PC-9 (cell line): ENCODE measurements around the gene B3GLCT. TPM values are rescaled to one million over a fixed set of nuclear protein-coding genes. Genes with fewer than 3 reads are reported as not detected.
"Not testable (repeated sequence)": the region's sequence is repeated elsewhere in the genome, so short reads cannot be mapped to it uniquely, and the experiment has no call there.

Experiments
- BruUV-seq: library from RNA; stranded (reverse); fragments of 400-500 nt; replicated peaks from 2 replicates; lab custom pipeline; 2021; lab: Mats Ljungman, UMichigan
- CTCF ChIA-PET: fragments of 300-600 bp; sonication (Branson Sonifier 250); formaldehyde crosslinking; loops from one replicate; lab custom pipeline; 2022; ENCODE audit warnings: antibody characterized with exemption; lab: Charles Lee
- POLR2A ChIA-PET: fragments of 300-600 bp; sonication (Branson Sonifier 250); formaldehyde crosslinking; loops from one replicate; lab custom pipeline; 2022; ENCODE audit warnings: antibody characterized with exemption; ENCODE audit not compliant: unreplicated experiment; lab: Charles Lee
- DNase-seq, 2 experiments: peaks; one replicate each; pipeline versions ENCODE4 v3.0.0 to v3.0.0-alpha.2; 2015 to 2022; ENCODE audit warnings: mixed read lengths in 1 of 2
- H2AFZ ChIP-seq: fragments of 200-600 bp; sonication (generic); 2 replicates; pipeline ENCODE4 v1.8.1; 2017; ENCODE audit warnings: antibody characterized with exemption
- H3F3A ChIP-seq: fragments of 200-600 bp; sonication (generic); 2 replicates; pipeline ENCODE4 v1.8.1; 2017; ENCODE audit warnings: antibody characterized with exemption, mild to moderate bottlenecking, low read depth; ENCODE audit not compliant: insufficient read depth
- H3K27ac ChIP-seq: fragments of 200-600 bp; sonication (generic); 2 replicates; pipeline ENCODE4 v1.6.1; 2016; ENCODE audit warnings: mixed run types
- H3K27me3 ChIP-seq: fragments of 200-600 bp; sonication (generic); 2 replicates; pipeline ENCODE4 v1.6.1; 2016; ENCODE audit warnings: low read depth, mixed run types; ENCODE audit not compliant: insufficient read depth
- H3K36me3 ChIP-seq: fragments of 200-600 bp; sonication (generic); 2 replicates; pipeline ENCODE4 v1.6.1; 2016; ENCODE audit warnings: low read depth, mixed run types
- H3K4me1 ChIP-seq: fragments of 200-600 bp; sonication (generic); replicated peaks from 2 replicates; pipeline ENCODE4 v1.6.1; 2016; ENCODE audit warnings: mixed run types; ENCODE audit not compliant: insufficient read depth
- H3K4me2 ChIP-seq: fragments of 200-600 bp; sonication (generic); 2 replicates; pipeline ENCODE4 v1.6.1; 2017; ENCODE audit warnings: mixed run types
- H3K4me3 ChIP-seq: fragments of 200-600 bp; sonication (generic); 2 replicates; pipeline ENCODE4 v1.6.1; 2016; ENCODE audit warnings: mixed run types
- H3K79me2 ChIP-seq: fragments of 200-600 bp; sonication (generic); 2 replicates; pipeline ENCODE4 v1.6.1; 2017; ENCODE audit warnings: low read depth, mixed run types
- H3K9me2 ChIP-seq: fragments of 200-600 bp; sonication (generic); 2 replicates; pipeline ENCODE4 v1.8.1; 2017; ENCODE audit warnings: mild to moderate bottlenecking; ENCODE audit not compliant: insufficient read depth
- H3K9me3 ChIP-seq: fragments of 200-600 bp; sonication (generic); 2 replicates; pipeline ENCODE4 v1.8.1; 2016; ENCODE audit warnings: low read depth; ENCODE audit not compliant: insufficient read depth
- H4K20me1 ChIP-seq: fragments of 200-600 bp; sonication (generic); 2 replicates; pipeline ENCODE4 v1.8.1; 2017; ENCODE audit not compliant: insufficient read depth
- CTCF ChIP-seq: fragments of 200-600 bp; sonication (generic); conservative IDR thresholded peaks from 2 replicates; pipeline ENCODE4 v1.6.1; 2017; ENCODE audit warnings: mixed run types, antibody characterized with exemption, mild to moderate bottlenecking, moderate library complexity
- EZH2 ChIP-seq: fragments of 200-600 bp; sonication (generic); IDR thresholded peaks from 2 replicates; pipeline ENCODE4 v1.8.0; 2017; ENCODE audit warnings: antibody characterized with exemption, low read depth
- intact Hi-C: fragments of 100-400 bp; cut with micrococcal nuclease; formaldehyde crosslinking; loops from one replicate; pipeline ENCODE4 v1.10.0; 2022; ENCODE audit not compliant: unreplicated experiment
- total RNA-seq: library from RNA; stranded (reverse); gene quantifications from 2 replicates; pipeline ENCODE4 v1.2.3, GENCODE V29; 2021

The B3GLCT gene
- total RNA-seq, 1 experiment from 2014 or later = 5.4 TPM

GRCh38 chr13:31214435-31214834 lies 14.7 kb downstream of the B3GLCT start:
- no peaks in the 10 kb centered on the region for H3K36me3 ChIP-seq
- no peak overlapping the region for H2AFZ ChIP-seq
- BruUV-seq = no TSS peak
- TF ChIP-seq EZH2 (no peak), CTCF (no peak)
- DNase-seq = no peak
- no peaks in the 10 kb centered on the region for H3K79me2 ChIP-seq
- no peak overlapping the region for H3K4me2 ChIP-seq
- POLR2A ChIA-PET = no interaction called here
- intact Hi-C loops = no loop called here
- no peaks in the 10 kb centered on the region for H3K9me3 ChIP-seq
- H3K9me2 ChIP-seq = no peaks in the 10 kb centered on the region
- H3K4me3 ChIP-seq = no peak overlapping the region
- no peaks in the 10 kb centered on the region for H3K27me3 ChIP-seq
- CTCF ChIA-PET = interaction anchor here (0.6 kb wide), 1 partner anchor 96 kb away, joined by 3 read pairs; no protein-coding TSS in a partner anchor
- H3K27ac ChIP-seq = no peak overlapping the region
- H4K20me1 ChIP-seq = no peaks in the 10 kb centered on the region
- no peaks in the 10 kb centered on the region for H3F3A ChIP-seq
- no peaks in the 10 kb centered on the region for H3K4me1 ChIP-seq

- POLR2A ChIA-PET, H3K79me2 ChIP-seq, H3K9me2 ChIP-seq, H3K4me3 ChIP-seq, H3F3A ChIP-seq, BruUV-seq, H2AFZ ChIP-seq, H3K4me2 ChIP-seq, DNase-seq, CTCF ChIA-PET, H3K36me3 ChIP-seq, H3K27me3 ChIP-seq, H3K27ac ChIP-seq, H3K9me3 ChIP-seq, intact Hi-C loops, H3K4me1 ChIP-seq, H4K20me1 ChIP-seq: not testable (repeated sequence)
Observed at GRCh38 chr13:31216916-31217315, 17.1 kb downstream of the B3GLCT start.

GRCh38 chr13:31219909-31220598 lies 20.3 kb downstream of the B3GLCT start:
- Histone ChIP-seq H3K79me2 (no peaks in the 10 kb centered on the region), H3K4me1 (no peaks in the 10 kb centered on the region), H3K27me3 (no peaks in the 10 kb centered on the region), H3K27ac (no peak overlapping the region), H3K4me2 (no peak overlapping the region), H2AFZ (no peak overlapping the region), H3K9me3 (no peaks in the 10 kb centered on the region), H3F3A (no peaks in the 10 kb centered on the region), H3K36me3 (no peaks in the 10 kb centered on the region), H3K4me3 (no peak overlapping the region), H3K9me2 (no peaks in the 10 kb centered on the region), H4K20me1 (no peaks in the 10 kb centered on the region)
- CTCF ChIA-PET = no interaction called here
- no TSS peak for BruUV-seq
- POLR2A ChIA-PET = no interaction called here
- TF ChIP-seq EZH2 (no peak), CTCF (no peak)
- DNase-seq = no peak
- intact Hi-C loops = no loop called here

- intact Hi-C loops = no loop called here
- CTCF ChIA-PET = no interaction called here
Observed at GRCh38 chr13:31221057-31221456, 21.3 kb downstream of the B3GLCT start.

More at GRCh38 chr13:31221057-31221456, 21.3 kb downstream of the B3GLCT start:
- Histone ChIP-seq H3K27ac (no peak overlapping the region), H3K27me3 (no peaks in the 10 kb centered on the region), H3K9me3 (no peaks in the 10 kb centered on the region), H3K9me2 (no peaks in the 10 kb centered on the region), H3K36me3 (no peaks in the 10 kb centered on the region), H3K79me2 (no peaks in the 10 kb centered on the region), H4K20me1 (no peaks in the 10 kb centered on the region), H3K4me1 (no peaks in the 10 kb centered on the region), H3K4me2 (no peak overlapping the region), H3K4me3 (no peak overlapping the region), H3F3A (no peaks in the 10 kb centered on the region), H2AFZ (no peak overlapping the region)
- no TSS peak for BruUV-seq
- no peak for DNase-seq
- POLR2A ChIA-PET = no interaction called here
- TF ChIP-seq CTCF (no peak), EZH2 (no peak)
